Spleen (tissue), 13 donors: ENCODE measurements around the gene HMCN1. TPM values are rescaled to one million over a fixed set of nuclear protein-coding genes. Genes with fewer than 3 reads are reported as not detected.

ENCODE experiments used
- DNase-seq: peaks from one replicate; pipeline ENCODE4 v3.0.0-alpha.2; 2020
- H3K27ac ChIP-seq, 8 donors: fragments of 200-600 bp; sonication (generic) in 7 of 8; 1 replicate in 4 of 8; 2 replicates in 4 of 8; pipeline versions ENCODE4 v1.5.0 to v1.8.0; 2016 to 2021; ENCODE audit warnings: inconsistent platforms in 4 of 8, mild to moderate bottlenecking in 4 of 8, moderate library complexity in 1 of 8
- H3K27me3 ChIP-seq, 7 donors: fragments of 200-600 bp; sonication (generic) in 6 of 7; replicated peaks in 1 of 7; 1 replicate in 4 of 7; 2 replicates in 3 of 7; pipeline versions ENCODE4 v1.5.0 to v1.8.0; 2016 to 2021; ENCODE audit warnings: inconsistent platforms in 3 of 7, mild to moderate bottlenecking in 1 of 7
- H3K36me3 ChIP-seq, 6 donors: fragments of 200-600 bp; sonication (generic) in 5 of 6; 1 replicate in 4 of 6; 2 replicates in 2 of 6; pipeline versions ENCODE4 v1.5.0 to v1.8.0; 2016 to 2021; ENCODE audit warnings: inconsistent platforms in 2 of 6
- H3K4me1 ChIP-seq, 6 donors: fragments of 200-600 bp; sonication (generic) in 5 of 6; 1 replicate in 3 of 6; 2 replicates in 3 of 6; pipeline versions ENCODE4 v1.5.0 to v1.8.0; 2016 to 2021; ENCODE audit warnings: inconsistent platforms in 3 of 6
- H3K4me3 ChIP-seq, 8 donors: fragments of 200-600 bp; sonication (generic) in 7 of 8; 1 replicate in 4 of 8; 2 replicates in 4 of 8; pipeline versions ENCODE4 v1.5.0 to v1.8.0; 2016 to 2021; ENCODE audit warnings: inconsistent platforms in 4 of 8, mild to moderate bottlenecking in 4 of 8, moderate library complexity in 2 of 8
- H3K9me3 ChIP-seq, 8 donors: fragments of 200-600 bp; sonication (generic) in 7 of 8; 1 replicate in 4 of 8; 2 replicates in 4 of 8; pipeline versions ENCODE4 v1.5.0 to v1.8.0; 2016 to 2021; ENCODE audit warnings: inconsistent platforms in 4 of 8
- POLR2A ChIP-seq, 3 donors: fragments of 450-650 bp; IDR thresholded peaks; one replicate each; pipeline ENCODE4 v1.5.1; 2017; ENCODE audit warnings: antibody characterized with exemption in 3 of 3, mild to moderate bottlenecking in 1 of 3
- POLR2AphosphoS5 ChIP-seq, 3 donors: sonication (generic); formaldehyde crosslinking; IDR thresholded peaks; one replicate each; pipeline ENCODE4 v1.5.1; 2017; ENCODE audit warnings: antibody characterized with exemption in 3 of 3
- WGBS, 5 donors: extraction: QIAGEN DNeasy Blood & Tissue Kit in 3 of 5; methylation state at CpG; one replicate each; pipeline versions ENCODE4 v1.1.5 to v1.1.7; 2013 to 2018; 5-methylcytosine and 5-hydroxymethylcytosine counted together
- intact Hi-C: fragments of 100-400 bp; cut with DNase I; formaldehyde crosslinking; loops from one replicate; pipeline ENCODE4 v1.15.0; 2023; ENCODE audit warnings: low total_unique reads
- long read RNA-seq, 2 donors: transcript quantifications; one replicate each; lab custom pipeline, GENCODE V29; 2026
- polyA plus RNA-seq, 3 donors: library from polyadenylated mRNA; stranded (reverse); fragments of 200-250 nt; gene quantifications; one replicate each; pipeline ENCODE4 v1.2.1, GENCODE V29; 2013
- total RNA-seq, 7 donors: library from RNA; depleted of rRNA in 3 of 7; stranded (reverse); fragments of >200 nt in 3 of 7; fragmentation: NEBNext Ultra II Directional in 4 of 7; extraction: Animal tissue kit (Norgen Biotek cat#: 25700) in 4 of 7; gene quantifications; one replicate each; pipeline versions ENCODE4 v1.1.0 to v1.2.1, GENCODE V29; 2016 to 2021
- TF ChIP-seq, protein P1 (sequence below), 11 experiments: fragments of 200-600 bp in 7 of 11; fragments of 450-650 bp in 4 of 11; sonication (generic) in 4 of 11; IDR thresholded peaks in 8 of 11; conservative IDR thresholded peaks in 3 of 11; 1 replicate in 7 of 11; 2 replicates in 4 of 11; pipeline versions ENCODE4 v1.4.0 to v1.8.0; 2016 to 2021; ENCODE audit warnings: antibody characterized with exemption in 11 of 11, inconsistent platforms in 4 of 11, mild to moderate bottlenecking in 1 of 11
- donor health status: healthy with polysubstance abuse.
- donor health status: DM: no; HTN: no; CAD: no; lungs with moderate emphysema.
- donor health status: DM: no; HTN: no; CAD: no.
- donor health status: Bipolar disorder and iron deficiency.
- donor health status: healthy.
- donor health status: DM: no; HTN: no; CAD: no.
- donor health status: DM: yes; HTN: yes; CAD: no.

HMCN1 gene
- total RNA-seq (10 to 100 TPM; 16.8 to 28.8 (median 21.2) TPM), polyA plus RNA-seq (1 to 10 TPM; 1.2 to 4.2 (median 3.0) TPM)
- long read RNA-seq, donor 1 = 0 reads
- long read RNA-seq, donor 2 = 0 reads

GRCh38 chr1:185733818-185734735 is at the start of gene HMCN1:
Gene HMCN1 (plus strand): TSS chr1:185734391. CDS start chr1:185734780, 389 bp downstream.
- intact Hi-C loops = no loop called here
- WGBS, 5 donors = 1 to 4% (median 2%) methylated on average over 26 to 47 of the region's 47 CpGs
- Histone ChIP-seq H3K27ac (peak within 1 kb of the TSS; percentile 38 to 84 (median 78)), H3K9me3 (peaks cover 0 to 25% (median 21%) of the 10 kb centered on the region in 8 donors), H3K4me1 (peaks cover 0 to 21% (median 12%) of the 10 kb centered on the region in 6 donors), H3K27me3 (peaks cover 0 to 45% (median 8%) of the 10 kb centered on the region in 7 donors), H3K36me3 (no peaks in the 10 kb centered on the region), H3K4me3 (peak within 1 kb of the TSS; percentile 24 to 66 (median 40))
- TF ChIP-seq POLR2AphosphoS5 (IDR thresholded peaks at IDR 0.05) (peak; percentile 77 to 95 (median 81)), POLR2A (IDR thresholded peaks at IDR 0.05) (peak in 1 of 3 donors; percentile 64)
- TF ChIP-seq, protein P1, sequence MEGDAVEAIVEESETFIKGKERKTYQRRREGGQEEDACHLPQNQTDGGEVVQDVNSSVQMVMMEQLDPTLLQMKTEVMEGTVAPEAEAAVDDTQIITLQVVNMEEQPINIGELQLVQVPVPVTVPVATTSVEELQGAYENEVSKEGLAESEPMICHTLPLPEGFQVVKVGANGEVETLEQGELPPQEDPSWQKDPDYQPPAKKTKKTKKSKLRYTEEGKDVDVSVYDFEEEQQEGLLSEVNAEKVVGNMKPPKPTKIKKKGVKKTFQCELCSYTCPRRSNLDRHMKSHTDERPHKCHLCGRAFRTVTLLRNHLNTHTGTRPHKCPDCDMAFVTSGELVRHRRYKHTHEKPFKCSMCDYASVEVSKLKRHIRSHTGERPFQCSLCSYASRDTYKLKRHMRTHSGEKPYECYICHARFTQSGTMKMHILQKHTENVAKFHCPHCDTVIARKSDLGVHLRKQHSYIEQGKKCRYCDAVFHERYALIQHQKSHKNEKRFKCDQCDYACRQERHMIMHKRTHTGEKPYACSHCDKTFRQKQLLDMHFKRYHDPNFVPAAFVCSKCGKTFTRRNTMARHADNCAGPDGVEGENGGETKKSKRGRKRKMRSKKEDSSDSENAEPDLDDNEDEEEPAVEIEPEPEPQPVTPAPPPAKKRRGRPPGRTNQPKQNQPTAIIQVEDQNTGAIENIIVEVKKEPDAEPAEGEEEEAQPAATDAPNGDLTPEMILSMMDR (IDR thresholded peaks at IDR 0.05 in 8 of 11, conservative IDR thresholded peaks at IDR 0.05 in 3 of 11) = peak in 5 of 11 experiments; percentile 14 to 28 (median 20)
- DNase-seq = peak; percentile 86

GRCh38 chr1:185686821-185687778 is 47.1 kb upstream of the HMCN1 start:
- Histone ChIP-seq H3K4me3 (no peak overlapping the region), H3K36me3 (no peaks in the 10 kb centered on the region), H3K4me1 (no peaks in the 10 kb centered on the region), H3K9me3 (no peaks in the 10 kb centered on the region), H3K27ac (no peak overlapping the region), H3K27me3 (no peaks in the 10 kb centered on the region)
- intact Hi-C loops = no loop called here
- TF ChIP-seq POLR2AphosphoS5 (IDR thresholded peaks at IDR 0.05) = no peak
- TF ChIP-seq POLR2A (IDR thresholded peaks at IDR 0.05) = no peak
- TF ChIP-seq, protein P1 (IDR thresholded peaks at IDR 0.05 in 8 of 11, conservative IDR thresholded peaks at IDR 0.05 in 3 of 11) = no peak
- DNase-seq = no peak

GRCh38 chr1:185690527-185690926 is 43.7 kb upstream of the HMCN1 start:
- WGBS, 5 donors = 59 to 93% (median 81%) methylated on average over 2 of the region's 2 CpGs

More at GRCh38 chr1:185690527-185690926, 43.7 kb upstream of the HMCN1 start:
- no peak overlapping the region for H3K27ac ChIP-seq
- H3K36me3 ChIP-seq = no peaks in the 10 kb centered on the region
- H3K9me3 ChIP-seq = no peaks in the 10 kb centered on the region
- H3K4me1 ChIP-seq = peaks cover 8 to 25% (median 14%) of the 10 kb centered on the region in 6 donors
- no peaks in the 10 kb centered on the region for H3K27me3 ChIP-seq
- TF ChIP-seq POLR2AphosphoS5 (IDR thresholded peaks at IDR 0.05) = no peak
- TF ChIP-seq, protein P1 (IDR thresholded peaks at IDR 0.05 in 8 of 11, conservative IDR thresholded peaks at IDR 0.05 in 3 of 11) = no peak
- TF ChIP-seq POLR2A (IDR thresholded peaks at IDR 0.05) = no peak
- no peak for DNase-seq
- intact Hi-C loops = loop anchor here (10.0 kb wide), 1 partner anchor 886 kb away; no protein-coding TSS in a partner anchor
- H3K4me3 ChIP-seq = no peak overlapping the region
